HUES6 (cell line): ENCODE measurements around the gene LILRB3.
"Not testable (repeated sequence)": the region's sequence is repeated elsewhere in the genome, so short reads cannot be mapped to it uniquely, and the experiment has no call there.

Experiments
- H3K27ac ChIP-seq: 2 replicates; pipeline ENCODE4 v1.7.0; 2013; ENCODE audit warnings: low read depth, mild to moderate bottlenecking, low read length, inconsistent platforms
- H3K27me3 ChIP-seq: 2 replicates; pipeline ENCODE4 v1.6.1; 2013; ENCODE audit warnings: low read length; ENCODE audit not compliant: control insufficient read depth, insufficient read depth
- H3K36me3 ChIP-seq: 2 replicates; pipeline ENCODE4 v1.6.1; 2013; ENCODE audit warnings: low read length; ENCODE audit not compliant: control insufficient read depth, insufficient read depth
- H3K4me1 ChIP-seq: 2 replicates; pipeline ENCODE4 v1.6.1; 2013; ENCODE audit warnings: low read length; ENCODE audit not compliant: control insufficient read depth, insufficient read depth
- H3K4me3 ChIP-seq: 2 replicates; pipeline ENCODE4 v1.5.1; 2013; ENCODE audit warnings: low read depth, low read length
- H3K9ac ChIP-seq: one replicate; pipeline ENCODE4 v1.6.1; 2013; ENCODE audit warnings: mild to moderate bottlenecking, low read length
- H3K9me3 ChIP-seq: 2 replicates; pipeline ENCODE4 v1.6.1; 2013; ENCODE audit warnings: low read depth, low read length; ENCODE audit not compliant: control insufficient read depth, insufficient read depth

Gene LILRB3

GRCh38 chr19:54240372-54241336, 17.8 kb upstream of the LILRB3 start:
- H3K4me3 ChIP-seq, H3K9ac ChIP-seq, H3K36me3 ChIP-seq, H3K27ac ChIP-seq, H3K9me3 ChIP-seq, H3K4me1 ChIP-seq: not testable (repeated sequence)
- peaks cover 11% of the 10 kb centered on the region; the same call in 1 of the 2 replicates for H3K27me3 ChIP-seq

- H3K9me3 ChIP-seq, H3K36me3 ChIP-seq, H3K4me3 ChIP-seq, H3K27ac ChIP-seq, H3K4me1 ChIP-seq, H3K9ac ChIP-seq: not testable (repeated sequence)
- peaks cover 15% of the 10 kb centered on the region; the same call in 1 of the 2 replicates for H3K27me3 ChIP-seq
These were observed 16.9 kb upstream of the LILRB3 start for GRCh38 chr19:54239491-54240371.

- Histone ChIP-seq H3K9me3 (peaks cover 3% of the 10 kb centered on the region), H3K27me3 (peaks cover 49% of the 10 kb centered on the region), H3K27ac (no peak overlapping the region), H3K36me3 (no peaks in the 10 kb centered on the region), H3K9ac (no peak overlapping the region), H3K4me3 (no peak overlapping the region), H3K4me1 (no peaks in the 10 kb centered on the region)
These were observed 11.1 kb upstream of the LILRB3 start for GRCh38 chr19:54233941-54234340.

GRCh38 chr19:54231077-54231931, 8.5 kb upstream of the LILRB3 start:
- no peaks in the 10 kb centered on the region for H3K4me1 ChIP-seq
- no peak overlapping the region for H3K9ac ChIP-seq
- peaks cover 6% of the 10 kb centered on the region for H3K9me3 ChIP-seq
- H3K36me3 ChIP-seq, result no peaks in the 10 kb centered on the region
- no peak overlapping the region for H3K4me3 ChIP-seq
- no peak overlapping the region for H3K27ac ChIP-seq
- peaks cover 48% of the 10 kb centered on the region for H3K27me3 ChIP-seq

GRCh38 chr19:54230031-54230430, 7.2 kb upstream of the LILRB3 start:
- Histone ChIP-seq H3K36me3 (no peaks in the 10 kb centered on the region), H3K4me1 (no peaks in the 10 kb centered on the region), H3K9me3 (peaks cover 6% of the 10 kb centered on the region), H3K9ac (no peak overlapping the region), H3K27me3 (peaks cover 43% of the 10 kb centered on the region), H3K4me3 (no peak overlapping the region), H3K27ac (no peak overlapping the region)

GRCh38 chr19:54229146-54229545, 6.3 kb upstream of the LILRB3 start:
- Histone ChIP-seq H3K4me1 (no peaks in the 10 kb centered on the region), H3K9me3 (peaks cover 6% of the 10 kb centered on the region), H3K4me3 (no peak overlapping the region), H3K27me3 (peaks cover 35% of the 10 kb centered on the region), H3K36me3 (no peaks in the 10 kb centered on the region), H3K9ac (no peak overlapping the region), H3K27ac (no peak overlapping the region)

- H3K27me3 ChIP-seq, H3K9me3 ChIP-seq, H3K4me3 ChIP-seq, H3K9ac ChIP-seq, H3K36me3 ChIP-seq, H3K27ac ChIP-seq, H3K4me1 ChIP-seq: not testable (repeated sequence)
These were observed 1.8 kb upstream of the LILRB3 start for GRCh38 chr19:54224619-54225018.

- H3K27me3 ChIP-seq, H3K36me3 ChIP-seq, H3K4me1 ChIP-seq, H3K27ac ChIP-seq, H3K4me3 ChIP-seq, H3K9me3 ChIP-seq, H3K9ac ChIP-seq: not testable (repeated sequence)
These were observed 1.1 kb upstream of the LILRB3 start for GRCh38 chr19:54223937-54224281.

GRCh38 chr19:54223277-54223936, 600 bp upstream of the LILRB3 start:
- not testable (repeated sequence) for H3K27ac ChIP-seq, H3K4me1 ChIP-seq, H3K4me3 ChIP-seq, H3K9ac ChIP-seq, H3K36me3 ChIP-seq, H3K27me3 ChIP-seq, H3K9me3 ChIP-seq

GRCh38 chr19:54221947-54222346, 860 bp downstream of the LILRB3 start:
- not testable (repeated sequence) for H3K27me3 ChIP-seq, H3K9ac ChIP-seq

More at GRCh38 chr19:54221947-54222346, 860 bp downstream of the LILRB3 start:
- not testable (repeated sequence) for H3K36me3 ChIP-seq, H3K4me3 ChIP-seq, H3K4me1 ChIP-seq, H3K27ac ChIP-seq, H3K9me3 ChIP-seq
